Neutrophil (primary cell): ENCODE results near the gene C1orf198.

Experiments used
- H3K27ac ChIP-seq: fragments of 200-600 bp; sonication (generic); 2 replicates; pipeline ENCODE4 v1.5.1; 2016; ENCODE audit warnings: mild to moderate bottlenecking, moderate library complexity
- H3K27me3 ChIP-seq: fragments of 200-600 bp; sonication (generic); 2 replicates; pipeline ENCODE4 v1.6.0; 2016; ENCODE audit warnings: mild to moderate bottlenecking
- H3K36me3 ChIP-seq: fragments of 200-600 bp; sonication (generic); 2 replicates; pipeline ENCODE4 v1.5.1; 2017
- H3K4me1 ChIP-seq, 2 experiments: fragments of 200-600 bp in 1 of 2; sonication (generic) in 1 of 2; 1 replicate in 1 of 2; 2 replicates in 1 of 2; pipeline versions ENCODE4 v1.5.1 to v1.6.1; 2013 to 2016; ENCODE audit warnings: low read depth in 1 of 2, low read length in 1 of 2, mild to moderate bottlenecking in 1 of 2, moderate library complexity in 1 of 2; ENCODE audit not compliant: control insufficient read depth in 1 of 2, insufficient read depth in 1 of 2
- H3K4me3 ChIP-seq, 2 experiments: fragments of 200-600 bp in 1 of 2; sonication (generic) in 1 of 2; 1 replicate in 1 of 2; 2 replicates in 1 of 2; pipeline ENCODE4 v1.5.1; 2013 to 2016; ENCODE audit warnings: low read depth in 1 of 2, low read length in 1 of 2, mild to moderate bottlenecking in 1 of 2, moderate library complexity in 1 of 2
- H3K9me3 ChIP-seq: fragments of 200-600 bp; sonication (generic); 2 replicates; pipeline ENCODE4 v1.5.1; 2016
- TF ChIP-seq, protein P1 (sequence below): fragments of 200-600 bp; sonication (generic); IDR thresholded peaks from 2 replicates; pipeline ENCODE4 v1.5.1; 2016; ENCODE audit warnings: antibody characterized with exemption

C1orf198 gene

DNA sequence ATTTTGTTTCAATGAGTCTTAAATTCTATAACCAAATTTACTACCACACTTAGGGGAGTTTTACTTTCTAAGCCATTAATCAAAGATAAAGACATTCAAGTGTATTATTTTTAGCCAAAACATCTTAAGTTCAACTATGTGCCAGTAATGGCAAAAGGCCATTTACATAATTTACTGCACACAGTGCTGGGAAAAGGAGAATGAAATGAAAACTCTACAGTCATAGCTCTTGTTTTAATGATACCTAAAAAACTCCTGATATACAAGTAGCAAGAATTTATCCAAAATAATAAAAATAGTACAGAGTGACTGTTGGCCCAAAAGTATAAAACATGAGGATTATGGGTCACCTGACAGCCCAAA, 42.4 kb upstream of the C1orf198 start:
- TF ChIP-seq, protein P1, sequence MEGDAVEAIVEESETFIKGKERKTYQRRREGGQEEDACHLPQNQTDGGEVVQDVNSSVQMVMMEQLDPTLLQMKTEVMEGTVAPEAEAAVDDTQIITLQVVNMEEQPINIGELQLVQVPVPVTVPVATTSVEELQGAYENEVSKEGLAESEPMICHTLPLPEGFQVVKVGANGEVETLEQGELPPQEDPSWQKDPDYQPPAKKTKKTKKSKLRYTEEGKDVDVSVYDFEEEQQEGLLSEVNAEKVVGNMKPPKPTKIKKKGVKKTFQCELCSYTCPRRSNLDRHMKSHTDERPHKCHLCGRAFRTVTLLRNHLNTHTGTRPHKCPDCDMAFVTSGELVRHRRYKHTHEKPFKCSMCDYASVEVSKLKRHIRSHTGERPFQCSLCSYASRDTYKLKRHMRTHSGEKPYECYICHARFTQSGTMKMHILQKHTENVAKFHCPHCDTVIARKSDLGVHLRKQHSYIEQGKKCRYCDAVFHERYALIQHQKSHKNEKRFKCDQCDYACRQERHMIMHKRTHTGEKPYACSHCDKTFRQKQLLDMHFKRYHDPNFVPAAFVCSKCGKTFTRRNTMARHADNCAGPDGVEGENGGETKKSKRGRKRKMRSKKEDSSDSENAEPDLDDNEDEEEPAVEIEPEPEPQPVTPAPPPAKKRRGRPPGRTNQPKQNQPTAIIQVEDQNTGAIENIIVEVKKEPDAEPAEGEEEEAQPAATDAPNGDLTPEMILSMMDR = no peak
- peaks cover 100% of the 10 kb centered on the region for H3K36me3 ChIP-seq
- no peaks in the 10 kb centered on the region for H3K9me3 ChIP-seq
- no peaks in the 10 kb centered on the region for H3K27me3 ChIP-seq
- H3K4me1 ChIP-seq = no peaks in the 10 kb centered on the region
- H3K4me3 ChIP-seq = no peak overlapping the region
- H3K27ac ChIP-seq = no peak overlapping the region

DNA sequence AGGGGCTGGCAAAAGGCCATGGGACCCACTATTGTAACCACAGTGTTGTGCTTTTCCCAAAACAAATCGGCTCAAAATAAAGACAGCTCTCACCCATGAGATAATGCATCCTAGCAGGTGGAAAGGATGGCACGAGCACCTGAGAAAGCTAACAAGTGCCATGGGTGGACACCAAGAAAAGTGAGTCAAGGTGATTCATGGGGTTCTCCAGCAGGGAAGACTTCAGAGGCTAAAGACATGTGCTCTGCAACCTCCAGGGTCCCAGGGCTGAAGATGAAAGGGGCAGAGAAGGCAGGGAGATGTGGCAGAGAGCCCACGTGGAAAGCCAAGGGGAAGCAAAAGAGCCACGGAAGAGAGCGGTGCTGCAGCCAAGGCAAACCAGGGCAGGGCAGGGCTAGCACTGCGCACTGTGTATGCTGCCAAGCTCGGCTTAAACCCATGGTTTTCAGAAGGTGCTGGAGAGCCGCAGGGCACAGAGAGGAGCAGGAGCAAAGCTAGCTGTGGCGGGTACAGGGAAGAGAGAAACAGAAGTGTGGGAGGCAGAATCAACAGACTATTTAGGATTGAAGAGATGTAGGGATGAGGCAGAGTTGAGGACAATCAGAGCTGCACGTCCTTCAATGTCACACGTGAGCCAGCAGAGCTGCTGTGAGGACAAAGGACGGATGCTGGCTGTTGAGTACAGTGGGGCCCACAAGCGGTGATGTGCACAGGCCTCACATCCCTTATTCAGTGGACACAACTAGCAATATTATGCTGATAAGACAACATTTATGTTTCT, 41.8 kb upstream of the C1orf198 start:
- no peaks in the 10 kb centered on the region for H3K4me1 ChIP-seq
- no peaks in the 10 kb centered on the region for H3K9me3 ChIP-seq
- TF ChIP-seq, protein P1 = no peak
- H3K36me3 ChIP-seq = peaks cover 100% of the 10 kb centered on the region
- H3K27me3 ChIP-seq = no peaks in the 10 kb centered on the region
- H3K27ac ChIP-seq = no peak overlapping the region
- no peak overlapping the region for H3K4me3 ChIP-seq

DNA sequence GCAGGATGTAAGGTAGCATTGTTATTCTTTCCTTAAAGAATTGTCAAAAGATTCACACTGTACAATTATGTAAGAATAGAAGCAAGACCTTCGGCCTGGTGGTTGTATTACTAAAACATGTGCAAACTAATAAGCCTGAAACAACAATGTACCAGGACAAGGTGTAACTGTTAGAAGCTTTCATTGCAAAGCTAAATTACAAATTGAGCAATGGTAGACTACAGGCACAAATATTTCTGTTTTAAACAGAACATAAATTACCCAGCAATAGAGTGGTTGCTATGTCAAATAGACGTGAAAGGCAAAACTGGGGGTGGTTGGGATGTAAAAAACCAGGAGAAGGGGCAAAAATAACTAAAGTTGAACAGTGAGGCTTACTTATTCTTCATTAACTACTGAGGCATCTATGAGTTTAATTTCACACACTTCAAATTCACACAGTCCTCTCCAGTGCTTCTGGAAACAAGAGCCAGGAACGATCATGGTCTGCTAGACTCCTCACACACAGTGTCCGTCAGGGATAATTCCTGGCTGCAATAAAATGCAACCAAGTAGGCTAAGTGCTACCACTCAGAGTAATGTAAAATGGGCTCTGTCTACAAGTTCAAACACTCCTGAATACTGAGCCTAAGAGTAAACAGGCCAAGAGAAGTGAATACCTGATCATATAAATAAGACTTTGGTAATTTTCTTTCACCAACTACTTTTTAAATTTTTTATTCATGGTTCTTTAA, 39.3 kb upstream of the C1orf198 start:
- H3K27me3 ChIP-seq = no peaks in the 10 kb centered on the region
- no peak overlapping the region for H3K27ac ChIP-seq
- TF ChIP-seq, protein P1 = no peak
- H3K4me1 ChIP-seq = no peaks in the 10 kb centered on the region
- H3K4me3 ChIP-seq = no peak overlapping the region
- peaks cover 95% of the 10 kb centered on the region for H3K36me3 ChIP-seq
- H3K9me3 ChIP-seq = no peaks in the 10 kb centered on the region

DNA sequence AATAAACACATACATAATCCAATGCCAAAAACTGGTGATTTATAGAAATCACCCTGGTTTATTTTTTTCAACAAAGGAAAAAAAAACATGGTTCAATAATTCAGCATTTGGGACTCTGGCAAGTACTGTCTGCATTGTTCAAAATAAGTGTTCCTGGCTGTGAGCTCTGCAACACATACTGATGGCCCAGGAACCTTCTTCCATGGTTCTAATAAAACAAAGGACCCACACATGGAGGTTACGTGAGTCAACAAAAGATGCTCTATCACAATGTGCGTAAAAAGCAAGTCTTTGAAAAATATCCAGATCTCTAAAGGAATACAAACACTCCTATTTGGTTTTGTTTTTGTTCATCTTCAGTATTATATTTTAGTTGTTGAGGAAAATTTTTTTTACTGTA, 37.9 kb upstream of the C1orf198 start:
- Histone ChIP-seq H3K4me3 (no peak overlapping the region), H3K4me1 (no peaks in the 10 kb centered on the region), H3K9me3 (no peaks in the 10 kb centered on the region), H3K27me3 (no peaks in the 10 kb centered on the region), H3K36me3 (peaks cover 84% of the 10 kb centered on the region), H3K27ac (no peak overlapping the region)
- TF ChIP-seq, protein P1 = no peak

DNA sequence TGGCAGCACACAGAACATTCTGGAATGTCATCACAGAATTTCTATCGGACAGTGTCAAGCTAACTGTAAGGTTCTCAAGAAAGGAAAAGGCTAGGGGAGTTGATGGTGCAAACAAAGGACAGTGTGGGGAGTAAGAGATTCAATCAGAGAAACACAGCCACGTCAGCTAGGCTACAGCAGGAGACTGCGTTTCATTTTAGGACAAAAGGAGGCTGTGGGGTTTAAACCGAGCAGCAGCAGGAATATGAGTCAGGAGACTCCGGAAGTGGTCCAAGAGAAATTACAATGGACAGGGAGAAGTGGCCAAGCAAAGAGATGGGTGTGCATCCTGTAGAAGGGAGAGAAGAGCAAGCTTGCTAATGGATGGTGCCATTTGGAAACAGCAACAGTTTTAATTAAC, 37.4 kb upstream of the C1orf198 start:
- no peaks in the 10 kb centered on the region for H3K4me1 ChIP-seq
- no peak overlapping the region for H3K27ac ChIP-seq
- no peaks in the 10 kb centered on the region for H3K27me3 ChIP-seq
- H3K9me3 ChIP-seq = no peaks in the 10 kb centered on the region
- no peak overlapping the region for H3K4me3 ChIP-seq
- TF ChIP-seq, protein P1 = no peak
- H3K36me3 ChIP-seq = peaks cover 84% of the 10 kb centered on the region
